Dermis blood vessel endothelial cell (primary cell): ENCODE measurements around the gene NKX2-2. TPM values are rescaled to one million over a fixed set of nuclear protein-coding genes. Genes with fewer than 3 reads are reported as not detected.
A peak's percentile ranks its signal among the peaks of the same experiment; 100 is the strongest.
"Not testable (repeated sequence)": the region's sequence is repeated elsewhere in the genome, so short reads cannot be mapped to it uniquely, and the experiment has no call there.

Experiments used
- DNase-seq: peaks from one replicate; pipeline ENCODE4 v3.0.0; 2010
- total RNA-seq: library from RNA; depleted of rRNA; stranded (reverse); fragments of >200 nt; gene quantifications from 2 replicates; pipeline ENCODE4 v1.2.3, GENCODE V29; 2014

The NKX2-2 gene
- total RNA-seq, 1 donor from 2014 or later, result not detected

DNA sequence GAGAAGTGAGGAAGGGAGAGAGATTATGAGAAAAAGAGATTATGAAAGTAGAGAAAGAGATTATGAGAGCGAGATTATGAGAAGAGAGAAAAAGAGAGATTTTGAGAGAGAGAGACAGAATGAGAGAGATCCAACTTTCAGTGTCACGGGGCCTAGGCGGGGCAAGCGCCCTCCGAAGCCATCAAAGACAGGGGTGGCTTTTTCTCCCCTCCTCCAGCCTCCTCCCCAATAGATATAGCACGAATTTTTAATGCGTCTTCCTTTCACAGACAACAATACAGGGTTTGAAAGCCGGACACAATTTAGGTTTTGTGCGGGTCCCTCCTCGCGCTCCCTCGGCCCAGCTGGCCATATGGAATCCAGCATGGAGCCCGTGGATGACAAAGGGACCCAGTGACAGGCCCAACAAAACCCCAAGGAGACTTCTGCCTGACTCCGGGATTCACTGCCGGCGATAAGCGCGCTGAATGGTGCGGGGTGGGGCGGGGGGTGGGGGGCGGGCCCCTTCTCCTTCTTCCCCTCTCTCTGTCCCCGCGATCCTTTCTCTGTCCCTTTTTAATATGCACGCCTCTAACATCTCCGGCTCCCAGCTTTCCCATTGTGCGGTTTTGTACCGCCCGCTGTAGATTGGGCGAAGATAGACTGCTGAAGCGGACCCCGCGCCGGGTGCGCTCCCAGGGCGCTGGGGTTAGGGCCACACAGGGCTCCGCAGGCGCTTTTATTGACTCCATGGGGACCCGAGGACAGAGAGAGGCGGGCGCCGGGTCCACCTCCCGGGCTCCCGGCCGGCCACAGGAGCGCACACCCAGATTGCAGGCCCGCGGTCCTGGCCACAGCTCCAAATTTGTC is 5.4 kb downstream of the NKX2-2 start:
- no peak for DNase-seq

DNA sequence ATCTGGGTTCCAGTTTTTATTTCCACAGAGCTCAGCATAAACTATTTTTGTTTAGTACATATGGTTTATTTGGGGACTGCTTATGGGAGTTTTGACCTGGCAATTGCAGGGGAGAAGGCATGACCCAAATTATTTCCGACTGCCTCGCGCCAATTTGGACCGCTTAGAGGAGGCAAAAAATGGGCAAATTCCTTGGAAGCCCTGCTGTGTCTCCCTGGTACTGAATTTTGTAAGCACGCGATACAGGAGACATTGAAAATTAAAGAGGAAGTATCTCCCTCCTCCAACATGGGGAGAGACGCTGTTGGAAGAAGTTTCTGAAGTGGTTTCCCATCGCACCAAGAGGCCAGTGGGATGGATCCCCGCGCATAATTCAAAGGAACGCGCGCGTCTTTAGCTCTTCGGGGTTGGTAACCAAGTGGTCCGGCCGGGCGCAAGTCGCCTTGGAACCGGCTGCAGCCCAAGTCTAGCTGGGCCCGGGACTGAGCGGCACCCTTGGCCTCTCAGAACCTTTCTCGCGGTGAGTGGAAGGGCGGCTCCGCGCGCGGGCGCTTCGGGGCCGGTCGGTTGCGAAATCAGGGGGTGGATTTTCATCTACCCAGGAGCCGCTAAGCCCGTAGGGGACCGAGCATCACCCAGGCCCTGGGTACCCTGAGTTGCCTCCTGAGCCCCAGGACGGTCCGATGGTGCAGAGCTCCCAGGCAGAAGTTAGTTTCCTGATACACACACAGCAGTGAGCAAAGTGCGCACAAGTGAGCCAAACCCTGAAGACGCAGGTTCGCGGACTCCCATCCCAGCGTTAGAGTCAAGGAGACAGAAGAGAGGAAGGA is 6.2 kb downstream of the NKX2-2 start:
- DNase-seq, result no peak

DNA sequence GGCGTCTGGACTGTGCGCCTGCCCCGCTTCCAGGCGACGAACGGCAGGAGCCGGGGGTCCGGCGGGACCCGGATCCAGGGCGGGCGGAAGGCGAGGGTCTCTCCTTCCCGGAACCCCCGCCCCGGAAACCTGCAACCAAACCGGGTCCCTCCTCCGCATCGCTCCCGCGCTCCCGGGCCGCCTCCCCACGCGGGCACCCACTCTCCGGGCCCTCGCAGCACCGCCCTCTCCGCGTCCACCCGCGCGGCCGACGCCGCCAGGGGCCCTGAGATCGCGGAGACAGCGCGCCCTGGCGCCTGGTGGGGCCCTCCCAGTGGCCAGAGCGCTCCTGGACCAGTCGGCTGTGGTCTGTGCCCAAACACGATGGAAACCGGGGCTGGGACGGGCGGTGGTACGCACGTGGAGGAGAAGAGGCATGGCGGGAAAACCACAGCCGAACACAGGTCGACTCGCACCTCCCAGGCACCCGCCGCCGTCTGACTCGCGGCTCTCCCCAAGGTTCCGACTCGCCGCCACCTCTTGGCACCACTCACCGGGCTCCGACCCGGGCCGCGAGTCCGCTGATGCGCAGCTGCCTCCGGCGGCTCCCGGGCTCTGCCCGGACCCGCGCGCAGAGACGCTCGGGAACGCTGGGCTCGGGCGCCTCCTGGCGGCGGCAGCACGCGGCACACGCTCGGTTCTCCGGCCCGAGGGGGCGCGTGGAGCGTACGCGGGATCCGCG is 7.9 kb downstream of the NKX2-2 start:
- peak; percentile 71 for DNase-seq

DNA sequence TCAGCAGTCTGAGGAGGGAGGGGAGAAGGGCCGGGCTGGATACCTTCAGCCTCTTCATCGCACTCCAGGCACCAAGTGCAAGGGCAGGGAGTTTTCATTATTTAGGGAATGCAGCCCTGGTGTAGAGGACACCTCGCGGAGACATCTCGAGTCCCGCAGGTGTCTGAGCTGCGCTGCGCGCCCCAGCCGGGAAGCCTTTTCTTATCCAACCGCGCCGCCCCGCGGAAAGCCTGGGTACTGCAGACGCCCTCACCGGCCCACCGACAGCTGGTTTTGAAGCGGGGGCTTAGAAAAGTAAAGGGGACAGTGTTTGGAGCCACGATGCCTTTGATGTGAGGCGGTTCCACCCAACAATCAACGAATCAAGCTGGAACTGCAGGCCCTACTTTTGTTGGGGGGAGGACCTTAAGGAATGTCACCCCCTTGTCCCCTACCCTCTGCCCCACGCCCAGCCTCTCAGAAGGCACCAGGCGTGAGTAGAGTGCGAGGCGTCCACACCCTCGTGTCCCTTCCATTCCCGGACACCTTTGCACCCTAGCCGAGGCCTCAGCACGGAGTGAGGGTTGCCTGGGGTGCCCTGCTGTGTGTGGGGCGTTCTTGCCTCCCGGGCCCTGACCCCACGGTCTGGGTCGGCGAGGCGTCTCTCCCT is 8.6 kb downstream of the NKX2-2 start:
- peak; percentile 69 for DNase-seq

DNA sequence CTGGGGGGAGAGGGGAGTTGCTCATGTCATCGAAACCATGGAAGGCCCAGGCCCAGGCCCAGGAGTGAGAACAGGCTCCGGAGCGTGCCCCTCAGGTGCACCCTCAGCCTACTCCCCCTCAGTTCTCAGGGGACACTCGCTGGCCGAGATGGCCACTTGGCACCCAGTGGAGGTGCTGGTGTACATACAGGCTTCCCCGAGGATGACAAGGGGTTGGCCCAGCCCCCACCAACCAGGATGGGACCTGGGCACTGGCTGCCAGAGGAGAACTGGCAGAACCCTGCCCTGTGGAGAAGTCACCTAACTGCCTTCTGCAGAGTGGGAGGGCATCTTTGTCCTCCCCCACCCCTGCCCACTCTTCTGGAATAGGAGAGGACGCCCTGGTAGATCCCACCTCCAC is 9.5 kb downstream of the NKX2-2 start:
- DNase-seq, result no peak

DNA sequence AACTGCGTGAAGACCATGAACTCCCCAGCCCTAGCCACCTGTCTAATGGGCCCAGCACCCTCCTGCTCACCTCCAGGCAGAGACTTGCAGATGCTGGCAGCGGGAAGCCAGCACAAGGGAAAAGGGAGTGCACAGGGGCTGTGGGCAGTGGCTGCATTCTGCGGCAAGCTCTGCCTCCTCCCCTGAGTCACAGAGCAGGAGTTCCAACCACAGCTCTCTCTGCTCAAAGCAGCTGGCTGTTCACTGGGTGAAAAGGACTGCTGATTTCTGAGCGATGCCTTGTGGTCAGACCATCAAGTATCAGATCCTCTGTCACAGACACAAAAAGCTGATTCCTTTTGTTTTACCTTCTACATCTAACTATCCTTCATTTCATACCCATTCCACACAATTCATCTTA is 10.5 kb downstream of the NKX2-2 start:
- no peak for DNase-seq

DNA sequence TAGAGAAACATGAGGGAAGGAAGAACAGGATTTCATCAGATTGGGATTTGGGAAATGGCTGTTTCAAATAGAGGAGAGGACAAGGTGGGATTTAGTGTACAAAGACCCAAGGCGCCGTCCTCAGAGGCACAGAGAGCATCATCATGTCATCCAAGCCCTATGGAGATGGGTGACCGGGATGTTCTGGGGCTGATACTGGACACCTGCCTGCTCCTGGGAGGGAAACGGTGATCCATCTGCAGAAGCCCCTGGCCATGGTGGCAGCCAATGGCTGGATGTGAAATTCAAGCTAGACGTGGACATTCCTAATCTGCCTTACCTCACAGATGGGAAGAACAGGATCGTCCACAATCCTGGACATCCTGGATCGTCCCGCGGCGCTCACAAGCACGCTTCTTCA is 12.7 kb downstream of the NKX2-2 start:
- no peak for DNase-seq

DNA sequence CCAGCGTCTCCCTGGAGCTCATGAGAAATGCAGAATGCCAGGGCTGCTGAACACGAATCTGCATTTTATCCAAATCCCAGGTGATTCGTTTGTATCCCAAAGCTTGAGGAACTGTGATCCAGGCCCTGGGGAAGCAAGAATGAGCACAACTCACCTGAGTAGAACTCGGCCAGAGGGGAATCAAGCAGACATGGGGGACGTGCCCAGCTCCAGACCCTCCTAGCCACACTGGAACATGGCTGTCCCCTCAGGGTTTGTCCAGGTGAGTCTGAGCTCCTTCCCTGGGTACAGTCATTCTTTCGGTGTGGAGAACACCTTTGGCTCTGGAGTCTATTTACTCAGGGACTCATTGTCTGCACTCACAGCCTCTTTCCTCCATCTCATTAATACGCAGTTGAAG is 13.3 kb downstream of the NKX2-2 start:
- no peak for DNase-seq

DNA sequence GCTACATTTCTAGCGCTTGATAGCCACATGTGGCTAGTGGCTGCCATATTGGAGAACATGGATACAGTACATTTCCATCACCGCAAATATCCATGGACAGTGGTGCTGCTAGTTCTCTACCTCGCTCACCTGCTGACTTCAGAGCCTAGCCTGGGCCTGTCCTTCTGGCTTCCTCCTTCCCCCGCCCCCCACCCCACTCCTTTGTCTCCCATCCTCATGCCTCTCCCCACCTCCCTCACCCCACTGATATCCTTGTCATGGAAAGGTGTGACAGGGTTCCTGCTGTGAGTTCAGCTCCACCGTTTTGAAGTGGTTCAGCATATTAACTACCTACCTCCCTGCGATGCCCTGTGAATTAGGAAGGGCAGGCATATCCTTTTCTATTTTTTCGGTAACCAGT is 14.2 kb downstream of the NKX2-2 start:
- no peak for DNase-seq

DNA sequence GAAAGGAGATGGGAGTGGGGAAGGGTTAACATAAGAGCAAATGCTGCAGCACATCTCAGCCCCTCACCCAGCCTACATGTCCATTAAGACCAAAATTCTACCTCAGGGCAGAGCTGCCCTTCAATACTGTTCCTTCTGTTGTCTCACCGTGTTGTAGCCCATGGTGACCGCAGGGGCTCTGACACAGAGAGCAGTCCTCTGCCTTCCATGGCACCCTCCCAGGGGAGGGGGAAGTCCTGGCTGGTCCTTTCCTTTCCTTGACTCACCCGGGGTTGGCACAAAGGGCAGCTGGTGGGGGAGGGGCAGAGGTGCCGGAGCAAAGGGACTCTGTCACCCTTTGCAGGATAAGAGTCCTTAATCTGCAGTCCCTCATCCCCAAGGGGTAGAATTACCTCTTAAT is 15.2 kb downstream of the NKX2-2 start:
- no peak for DNase-seq

DNA sequence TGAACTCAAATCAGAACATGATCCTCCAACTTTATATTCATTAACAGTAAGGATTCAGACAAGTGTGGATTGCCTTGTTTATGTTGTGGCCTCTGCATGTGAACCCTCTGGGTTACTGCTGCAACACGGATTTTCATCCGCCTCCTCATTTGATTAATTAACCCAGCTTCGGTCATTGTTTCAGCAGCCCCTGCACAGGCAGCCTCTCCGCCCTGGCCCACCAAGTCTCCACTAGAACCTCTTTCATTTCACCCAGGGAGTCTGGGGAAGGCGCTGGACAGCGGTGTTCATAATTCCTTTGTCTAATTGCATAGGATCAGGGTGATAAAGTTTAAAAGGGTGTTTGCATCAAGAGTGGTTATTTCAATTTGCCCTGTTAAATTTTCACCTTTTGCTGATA is 15.7 kb downstream of the NKX2-2 start:
- no peak for DNase-seq

DNA sequence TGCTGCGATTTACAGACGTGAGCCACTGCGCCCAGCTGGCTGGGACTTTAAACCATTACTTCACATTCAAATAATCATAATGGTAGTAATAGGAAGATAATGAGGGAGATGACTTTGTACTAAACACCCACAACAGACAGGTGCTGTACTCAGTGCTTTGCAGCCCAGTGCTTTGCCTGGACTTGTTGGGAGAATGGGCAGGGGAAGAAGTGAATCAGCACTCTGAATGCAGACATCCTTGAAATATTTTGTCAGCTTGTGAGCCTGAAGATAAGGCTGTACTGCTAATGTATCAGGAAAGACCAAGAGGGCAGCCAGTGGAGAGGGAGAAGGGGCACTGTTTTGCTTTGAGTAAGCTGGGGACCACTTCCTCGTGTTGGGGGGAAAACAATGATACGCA is 17.4 kb downstream of the NKX2-2 start:
- no peak for DNase-seq

DNA sequence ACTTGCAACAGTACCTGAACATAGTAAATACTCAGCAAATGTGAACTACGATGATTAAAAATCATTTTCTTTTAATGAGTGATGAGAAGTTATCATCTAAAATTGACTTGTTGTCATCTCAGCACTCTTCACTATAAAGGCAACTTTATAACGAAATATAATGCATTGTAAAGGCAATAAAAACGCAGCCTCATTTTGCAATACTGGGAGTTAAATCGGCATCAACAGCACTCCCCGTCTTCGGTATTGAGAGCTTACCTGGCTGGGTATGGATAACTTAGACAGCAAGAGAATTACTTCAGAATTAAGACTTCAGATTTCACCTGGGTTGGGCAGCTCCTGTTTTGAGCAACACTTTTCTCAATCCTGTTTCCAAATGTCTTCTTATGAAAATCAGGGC is 20.8 kb downstream of the NKX2-2 start:
- no peak for DNase-seq

DNA sequence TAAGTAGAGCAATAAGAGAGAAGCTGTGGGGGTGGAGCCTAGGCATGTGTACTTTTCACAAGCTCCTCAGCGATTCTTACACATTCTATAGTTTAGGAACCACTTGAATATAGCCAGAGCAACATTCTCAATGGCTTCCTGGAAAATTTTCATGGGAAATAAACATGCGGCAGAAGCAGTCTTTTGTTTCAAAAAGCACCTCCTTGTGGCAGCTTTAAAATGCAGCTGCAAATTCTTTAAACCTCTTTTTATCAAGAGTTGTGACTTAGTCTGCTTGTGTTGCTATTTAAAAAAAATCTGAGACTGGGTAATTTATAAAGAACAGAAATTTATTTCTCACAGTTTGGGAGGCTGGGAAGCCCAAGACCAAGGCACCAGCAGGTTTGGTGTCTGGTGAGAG is 23.8 kb downstream of the NKX2-2 start:
- DNase-seq, result peak; percentile 38

DNA sequence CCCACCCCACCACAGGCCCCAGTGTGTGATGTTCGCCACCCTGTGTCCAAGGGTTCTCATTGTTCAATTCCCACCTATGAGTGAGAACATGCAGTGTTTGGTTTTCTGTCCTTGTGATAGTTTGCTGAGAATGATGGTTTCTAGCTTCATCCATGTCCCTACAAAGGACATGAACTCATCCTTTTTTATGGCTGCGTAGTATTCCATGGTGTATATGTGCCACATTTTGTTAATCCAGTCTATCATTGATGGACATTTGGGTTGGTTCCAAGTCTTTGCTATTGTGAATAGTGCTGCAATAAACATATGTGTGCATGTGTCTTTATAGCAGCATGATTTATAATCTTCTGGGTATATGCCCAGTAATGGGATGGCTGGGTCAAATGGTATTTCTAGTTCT is 33.7 kb downstream of the NKX2-2 start:
- DNase-seq, result not testable (repeated sequence)

DNA sequence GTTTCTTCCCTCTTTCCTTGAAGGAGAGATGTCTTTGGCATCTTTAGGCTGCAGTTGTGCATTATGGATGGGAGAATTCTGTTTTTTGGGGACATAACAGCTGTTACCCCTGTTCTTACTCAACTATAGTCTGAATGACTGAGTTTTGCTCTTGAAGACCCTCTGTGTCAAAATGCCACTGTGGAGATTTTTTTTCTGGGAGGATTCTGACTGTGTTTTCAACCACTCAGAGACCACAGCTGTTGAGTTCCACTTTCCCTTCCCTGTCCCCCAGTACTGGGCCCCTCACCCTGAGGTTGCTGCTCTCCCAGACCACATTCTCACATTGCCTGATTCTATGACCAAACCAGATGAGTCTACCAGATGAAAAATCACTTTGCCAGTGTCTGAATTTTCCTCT is 48.1 kb downstream of the NKX2-2 start:
- no peak for DNase-seq

DNA sequence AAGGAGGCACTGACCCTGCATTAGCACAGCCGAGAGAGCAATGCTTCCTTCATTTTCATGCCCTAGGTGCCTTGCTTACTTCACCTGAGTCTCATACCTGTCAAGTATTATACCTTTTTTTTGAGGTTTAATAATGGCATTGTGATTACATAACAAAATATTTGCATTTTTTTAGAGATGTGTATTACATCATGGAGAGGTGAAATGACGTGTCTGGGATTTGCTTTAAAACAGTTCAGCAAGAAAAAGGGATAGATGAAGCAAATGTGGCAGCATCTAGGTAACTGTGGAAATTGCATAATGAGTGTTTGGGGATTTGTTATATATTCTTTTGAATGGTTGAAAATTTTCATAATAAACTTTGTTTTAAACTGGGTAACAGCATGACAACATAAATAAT is 48.9 kb downstream of the NKX2-2 start:
- no peak for DNase-seq

Other genes with a start within 250 kb of the NKX2-2 start
- gene XRN2, start 210.7 kb downstream of the NKX2-2 start, total RNA-seq, result 97.5 and 121 TPM in 2 replicates
- not detected in 2 replicates for gene NKX2-4, start 116.5 kb downstream of the NKX2-2 start, total RNA-seq
- gene PAX1, start 191.6 kb upstream of the NKX2-2 start, total RNA-seq, result not detected in 2 replicates